Left cardiac atrium (tissue), 4 donors: ENCODE measurements around the gene TRPM3. TPM values are rescaled to one million over a fixed set of nuclear protein-coding genes. Genes with fewer than 3 reads are reported as not detected.

Source experiments
- ATAC-seq, 2 donors: fragments of 200-7000 bp; cut with Tn5 transposase; one replicate each; pipeline ENCODE4 v1.9.1; 2020; ENCODE audit warnings: mild to moderate bottlenecking in 2 of 2, moderate library complexity in 2 of 2
- DNase-seq: peaks from one replicate; pipeline ENCODE4 v3.0.0-alpha.2; 2020
- intact Hi-C, 2 donors: fragments of 100-400 bp; cut with DNase I; formaldehyde crosslinking; loops; one replicate each; pipeline versions ENCODE4 v1.14.1 to v1.15.1; 2022 to 2023
- total RNA-seq, 2 donors: library from RNA; stranded (reverse); fragmentation: NEBNext Ultra II Directional; extraction: Animal tissue kit (Norgen Biotek cat#: 25700); gene quantifications; one replicate each; pipeline ENCODE4 v1.2.1, GENCODE V29; 2021
- donor health status: DM: no; HTN: yes; CAD: no.
- donor health status: DM: no; HTN: yes; CAD: no; lungs with severe emphysema.
- donor health status: DM: yes; HTN: yes; CAD: no.
- donor health status: Dilated cardiomyopathy.

Gene TRPM3
- total RNA-seq, 2 donors from 2014 or later: 0.71 to 1.2 TPM

DNA sequence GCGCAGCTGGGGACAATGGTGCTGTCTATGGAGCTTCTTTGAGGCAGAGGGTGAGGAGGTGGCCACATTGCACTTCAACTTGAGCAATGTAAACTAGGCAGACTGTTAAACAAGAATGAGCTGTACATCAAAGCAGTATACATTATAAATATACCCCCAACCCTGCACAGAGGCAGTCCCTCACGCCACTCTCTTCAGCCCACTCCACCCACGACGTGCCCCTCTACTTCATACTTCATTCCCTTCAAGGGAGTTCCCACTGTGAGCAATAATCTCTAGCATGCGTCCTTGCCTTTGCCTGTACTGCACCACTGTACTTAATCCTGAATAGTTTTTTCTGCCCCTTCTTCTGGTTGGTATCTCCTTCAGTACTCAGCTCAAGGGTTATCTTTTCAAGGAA lies 14.4 kb downstream of the TRPM3 start:
- intact Hi-C loops: no loop called here
- ATAC-seq: no peak
- no peak for DNase-seq

DNA sequence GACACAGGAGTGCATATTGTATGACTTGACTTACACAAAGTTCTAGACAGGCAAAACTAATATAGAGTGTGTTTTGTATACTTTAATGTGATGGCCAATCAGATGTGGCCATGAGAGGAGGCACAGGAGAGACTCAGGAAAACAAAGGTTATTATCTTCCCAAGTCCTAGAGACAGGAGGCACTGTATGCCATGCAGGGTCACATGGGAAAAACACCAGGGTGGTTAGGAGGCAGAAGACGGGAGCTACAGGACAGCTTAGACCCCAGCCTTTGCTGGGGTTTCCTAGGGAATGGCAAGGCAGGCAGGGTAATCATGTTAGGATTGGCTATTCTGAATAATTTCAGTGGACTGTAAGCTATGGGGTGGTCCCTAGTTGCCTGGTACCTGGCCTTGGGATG lies 16.2 kb downstream of the TRPM3 start:
- intact Hi-C loops: no loop called here
- DNase-seq (no peak), ATAC-seq (no peak)

DNA sequence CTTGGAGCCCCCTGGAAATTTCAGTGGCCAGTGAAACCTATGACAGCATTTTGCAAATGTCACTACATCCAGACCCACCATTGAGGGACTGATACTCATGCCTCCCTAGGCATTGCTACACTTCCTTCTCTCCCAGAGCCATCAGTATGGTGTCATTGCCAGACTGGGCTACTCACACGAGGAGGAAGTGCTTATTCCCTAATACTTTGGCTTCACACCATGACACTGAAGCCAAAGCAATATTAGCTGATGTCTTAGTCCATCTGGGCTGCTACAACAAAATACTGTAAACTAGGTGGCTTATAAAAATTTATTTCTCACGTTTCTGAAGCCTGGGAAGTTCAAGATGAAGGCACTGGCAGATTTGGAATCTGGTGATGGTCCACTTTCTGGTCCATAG lies 22.6 kb downstream of the TRPM3 start:
- ATAC-seq (no peak), DNase-seq (no peak)
- intact Hi-C loops: no loop called here

DNA sequence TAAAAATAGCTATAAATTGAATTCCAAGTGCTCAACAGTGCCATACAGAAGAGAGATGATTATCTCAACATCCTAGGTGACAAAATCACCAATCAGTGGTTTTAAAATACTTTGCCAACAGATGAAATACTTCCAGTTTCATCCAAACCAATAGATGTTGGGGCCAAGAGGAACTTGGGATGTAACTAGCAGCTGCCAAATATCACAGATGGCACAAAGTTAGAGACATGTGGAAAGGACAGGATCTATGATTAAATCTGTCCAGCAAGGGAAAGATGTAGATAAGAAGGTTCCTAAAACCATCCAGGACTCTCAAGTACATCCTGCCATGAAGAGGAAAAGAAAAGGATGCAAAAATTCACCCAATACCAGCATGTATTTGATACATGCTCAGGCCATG lies 23.8 kb downstream of the TRPM3 start:
- intact Hi-C loops: no loop called here
- no peak for ATAC-seq
- no peak for DNase-seq

DNA sequence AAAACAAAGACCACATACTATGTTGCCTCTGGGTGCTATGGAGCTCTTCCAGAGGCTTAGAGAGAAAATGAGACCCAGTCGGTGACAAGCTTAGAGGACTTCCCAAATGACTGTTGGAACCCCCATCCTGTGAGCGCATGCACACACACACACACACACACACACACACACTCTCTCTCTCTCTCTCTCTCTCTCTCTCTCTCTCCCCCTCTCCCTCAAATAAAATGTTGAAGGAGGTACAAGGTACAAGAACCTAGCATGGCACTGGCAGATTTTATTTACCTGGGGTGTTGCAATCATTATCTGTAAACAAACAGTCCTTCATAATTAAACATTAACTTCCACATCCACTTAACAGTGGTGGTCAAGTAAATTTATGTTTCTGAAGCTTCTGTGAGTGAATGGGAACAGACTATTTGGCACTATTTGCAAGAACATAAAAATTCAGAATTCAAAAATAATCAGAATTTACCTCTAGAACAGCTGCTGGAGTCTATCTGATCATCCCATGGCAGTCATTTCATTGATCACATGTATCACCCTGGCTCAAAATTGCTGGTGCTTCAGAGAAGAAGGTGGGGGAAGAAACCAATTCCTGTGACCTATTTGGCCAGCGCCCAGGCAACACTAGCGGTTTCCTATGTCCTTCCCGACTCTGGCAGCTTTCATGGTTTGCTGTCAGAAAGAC lies 24.9 kb downstream of the TRPM3 start:
- no peak for DNase-seq

DNA sequence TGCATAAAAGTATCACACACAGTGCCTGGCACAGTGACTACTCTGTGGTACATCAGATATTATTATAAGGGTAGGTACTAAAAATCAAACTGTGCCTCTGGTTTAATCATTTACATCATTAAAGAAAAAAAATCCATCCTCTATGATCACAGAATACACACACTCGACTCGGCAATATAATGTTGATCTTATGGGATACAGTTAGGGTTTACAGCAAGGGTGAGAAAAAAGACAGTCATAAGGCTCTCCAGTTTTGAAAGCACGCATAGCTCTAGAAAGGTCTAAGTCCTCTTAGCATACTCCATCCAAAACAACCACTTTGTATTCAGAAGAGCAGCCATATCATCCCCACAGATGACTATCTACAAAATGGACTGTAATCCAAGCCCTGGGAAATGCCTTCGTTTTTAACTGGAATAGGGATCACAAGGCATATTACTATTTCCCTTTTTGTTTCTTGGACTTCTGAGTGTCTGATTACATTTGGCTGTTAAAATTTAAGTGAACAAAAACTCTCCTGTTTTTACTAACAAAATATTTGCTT lies 26.6 kb downstream of the TRPM3 start:
- no peak for DNase-seq
- ATAC-seq: no peak
- intact Hi-C loops: no loop called here

More for the DNA sequence above, 24.9 kb downstream of the TRPM3 start:
- no peak for ATAC-seq
- intact Hi-C loops: no loop called here

DNA sequence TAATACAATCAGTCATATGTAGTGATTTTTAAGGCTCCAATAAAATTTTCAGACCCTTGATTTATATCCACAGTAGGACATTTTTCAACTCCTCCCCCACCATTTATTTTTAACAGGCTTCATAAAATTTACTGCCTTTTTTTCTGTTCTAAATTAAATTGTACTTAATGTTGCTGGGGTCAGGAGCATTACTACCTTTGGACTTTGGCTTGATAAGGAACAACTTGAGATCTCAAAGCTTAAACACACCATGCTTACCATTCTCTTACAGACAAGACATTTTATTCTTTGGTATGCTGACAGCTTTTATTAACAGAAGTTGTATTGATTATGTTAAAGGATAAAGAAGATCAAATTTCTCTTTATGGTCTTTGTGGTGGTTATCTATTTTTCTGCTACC lies 30.5 kb downstream of the TRPM3 start:
- DNase-seq (no peak), ATAC-seq (no peak)
- intact Hi-C loops: no loop called here

DNA sequence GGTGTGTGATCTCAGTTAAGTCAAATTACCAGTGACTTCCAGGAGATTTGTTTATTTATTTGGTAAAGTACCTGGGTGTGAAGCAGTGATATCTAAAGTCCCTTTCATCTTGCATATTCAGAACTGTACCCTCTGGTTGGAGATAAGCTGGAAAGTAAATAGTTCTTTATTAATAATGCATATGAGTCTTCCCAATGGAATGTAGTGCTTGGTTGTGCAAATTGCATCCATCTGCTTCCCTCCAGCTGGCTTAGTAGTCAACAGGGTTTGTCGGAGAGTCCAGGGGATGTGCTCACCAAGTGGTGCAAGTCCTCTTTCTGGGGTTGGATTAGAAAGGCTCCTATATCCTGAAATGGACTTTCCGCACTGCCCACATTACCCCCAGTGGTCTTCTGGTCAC lies 42.0 kb downstream of the TRPM3 start:
- DNase-seq: no peak
- no peak for ATAC-seq
- intact Hi-C loops: no loop called here

DNA sequence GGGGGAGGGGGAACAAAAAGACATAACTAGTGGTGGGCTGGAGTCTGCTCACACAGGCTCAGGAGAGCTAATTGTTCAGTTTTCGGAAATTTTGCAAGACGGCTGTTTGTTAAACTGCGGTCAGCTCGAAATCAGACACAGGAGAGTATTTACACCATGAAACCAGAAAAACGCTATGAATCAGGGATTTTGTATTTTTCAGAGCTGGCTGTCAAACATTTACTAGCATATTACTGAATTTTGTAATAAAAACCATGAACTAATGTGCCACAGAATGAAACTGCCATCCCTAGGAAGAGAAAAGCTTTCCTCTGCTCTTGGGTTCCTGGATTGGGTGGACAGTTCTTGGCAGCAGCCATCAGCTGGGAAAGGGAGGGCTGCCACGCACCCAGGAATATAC lies 45.3 kb downstream of the TRPM3 start:
- ATAC-seq (no peak), DNase-seq (no peak)
- intact Hi-C loops: no loop called here

DNA sequence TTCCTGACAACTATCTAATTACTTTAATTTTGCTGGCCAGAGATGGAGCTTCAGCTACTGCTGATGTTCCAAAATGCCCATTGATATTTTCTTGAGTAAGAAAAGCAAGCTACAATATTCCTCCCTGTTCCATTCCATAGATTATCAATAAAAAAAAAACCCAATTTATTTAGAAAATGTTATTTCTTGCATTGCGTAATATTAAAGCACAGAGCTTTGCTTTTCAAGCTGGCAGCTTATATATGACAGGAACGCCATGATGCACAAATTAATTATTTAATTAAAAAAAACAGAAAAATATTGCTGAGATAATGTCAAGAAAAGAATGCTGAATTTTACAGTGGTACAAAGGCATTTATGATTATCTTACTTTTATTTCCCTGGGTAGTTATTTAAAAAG lies 47.9 kb downstream of the TRPM3 start:
- DNase-seq: no peak
- no peak for ATAC-seq
- intact Hi-C loops: no loop called here

DNA sequence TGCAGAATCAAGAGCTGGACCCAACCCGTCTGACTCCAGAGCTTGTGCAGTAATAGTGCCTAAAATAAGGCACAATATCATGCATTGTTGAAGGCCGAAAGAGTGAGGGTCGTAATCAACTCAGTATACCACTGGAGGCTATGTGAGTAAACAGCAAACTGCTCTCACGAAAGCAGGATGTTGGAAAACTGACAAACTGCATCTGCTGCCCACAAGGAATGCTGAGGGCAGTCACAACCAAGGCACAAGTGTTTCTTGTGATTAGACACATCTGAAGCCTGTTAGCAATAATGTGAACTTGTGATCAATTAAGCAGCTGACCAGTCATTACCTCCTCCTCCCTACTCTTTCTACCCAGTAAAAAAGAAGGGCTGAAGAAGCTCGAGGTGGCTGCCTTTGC lies 48.8 kb downstream of the TRPM3 start:
- intact Hi-C loops: no loop called here
- DNase-seq (no peak), ATAC-seq (no peak)

DNA sequence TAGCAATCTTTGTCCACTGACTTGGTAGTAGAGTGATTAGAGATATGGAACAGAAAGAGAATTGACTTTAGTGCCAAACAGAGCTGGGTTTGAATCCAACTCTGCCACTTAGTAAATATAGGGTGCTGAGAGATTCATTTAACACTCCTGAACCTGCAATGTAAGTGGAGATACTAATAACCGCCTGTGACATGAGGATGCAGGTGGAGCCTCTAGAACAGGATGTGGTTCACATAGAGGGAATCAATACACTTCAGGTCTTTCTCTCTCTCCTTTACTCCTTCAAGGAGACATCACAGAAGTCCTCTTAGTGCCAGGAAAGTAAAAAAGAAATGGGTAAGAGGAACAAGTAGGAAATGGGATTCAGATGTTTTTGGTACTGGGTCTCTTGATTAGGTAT lies 49.8 kb downstream of the TRPM3 start:
- ATAC-seq (no peak), DNase-seq (no peak)
- intact Hi-C loops: no loop called here

DNA sequence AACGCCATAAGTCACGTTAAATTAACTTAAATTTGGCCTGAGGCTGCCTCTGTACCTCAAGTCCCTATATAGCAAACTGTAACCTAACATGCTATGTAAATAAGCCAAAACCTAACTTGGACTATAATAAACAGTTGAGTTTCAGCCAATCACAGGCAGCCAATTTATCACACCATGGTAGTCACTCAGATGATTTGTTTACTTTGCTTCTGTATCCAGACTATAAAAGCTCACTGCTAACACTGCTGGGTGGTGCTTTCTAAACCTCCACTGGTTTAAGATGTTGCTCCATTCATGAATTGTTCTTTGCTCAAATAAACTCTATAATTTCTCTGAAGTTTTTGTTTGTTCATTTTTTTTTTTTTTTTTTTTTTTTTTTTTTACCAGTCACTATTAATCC lies 62.8 kb downstream of the TRPM3 start:
- DNase-seq (no peak), ATAC-seq (no peak)
- intact Hi-C loops: no loop called here

DNA sequence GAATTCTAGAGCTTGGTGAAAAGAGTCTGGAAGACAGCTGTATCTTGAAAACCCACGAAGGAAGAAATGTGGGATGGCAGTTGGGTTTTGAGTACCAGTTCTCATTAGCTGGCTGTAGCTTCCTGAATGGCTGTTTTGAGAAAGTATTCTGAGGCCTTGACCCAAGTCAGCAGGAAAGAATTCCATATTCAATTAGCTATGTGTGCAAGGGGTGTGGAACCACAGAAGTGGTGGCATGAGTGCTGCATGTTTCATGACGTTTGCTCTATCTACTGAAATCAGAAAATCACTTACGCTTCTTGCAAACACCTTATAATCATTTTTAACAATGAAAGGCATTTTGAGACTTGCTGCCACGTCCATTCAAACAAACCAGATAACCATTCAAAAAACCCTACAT lies 69.1 kb downstream of the TRPM3 start:
- DNase-seq (no peak), ATAC-seq (no peak)
- intact Hi-C loops: no loop called here

DNA sequence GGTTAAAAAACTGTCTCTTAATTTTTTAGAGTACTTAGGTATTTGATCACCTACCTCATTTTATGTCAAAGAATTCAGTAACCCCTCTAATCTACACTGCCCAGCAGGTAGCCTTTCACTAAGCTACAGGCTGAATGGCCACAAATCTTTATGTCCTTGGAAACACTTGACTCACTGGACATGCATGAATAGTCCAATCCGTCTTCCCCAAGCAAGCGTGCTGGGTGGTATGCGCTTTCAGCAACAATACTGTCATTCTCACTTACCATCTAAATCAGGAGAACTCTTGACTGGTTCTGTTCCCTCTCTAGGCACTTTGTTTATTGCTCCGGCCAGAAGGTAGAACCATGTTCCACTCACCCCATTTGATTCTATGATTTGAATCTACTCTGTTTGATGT lies 73.1 kb downstream of the TRPM3 start:
- intact Hi-C loops: no loop called here
- no peak for DNase-seq
- no peak for ATAC-seq

DNA sequence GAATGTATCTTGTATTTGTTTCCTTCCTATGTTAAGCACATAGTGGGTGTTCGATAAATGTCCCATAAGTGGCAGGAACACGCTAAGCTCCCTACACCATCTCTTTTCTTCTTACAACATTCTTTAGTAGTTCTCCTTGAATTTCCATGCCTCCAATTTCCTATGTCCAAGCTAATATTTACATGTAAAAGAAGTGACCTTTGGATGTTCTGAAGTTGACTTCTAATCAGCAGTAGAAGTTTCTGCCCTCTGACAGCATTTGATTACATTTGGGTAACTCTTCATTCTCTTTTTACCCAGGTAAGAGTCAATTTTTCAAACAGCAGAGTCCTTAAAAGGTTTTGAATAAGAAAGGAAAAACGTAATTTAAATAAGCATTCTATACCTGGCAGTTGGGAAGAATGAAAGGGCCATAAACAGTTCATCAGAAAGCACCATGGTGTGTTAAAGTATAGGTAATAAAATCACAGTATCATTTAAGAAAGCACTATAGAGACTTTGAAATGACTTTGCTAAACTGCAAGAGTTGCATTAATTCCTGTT lies 78.9 kb downstream of the TRPM3 start:
- no peak for DNase-seq
- no peak for ATAC-seq
- intact Hi-C loops: no loop called here

DNA sequence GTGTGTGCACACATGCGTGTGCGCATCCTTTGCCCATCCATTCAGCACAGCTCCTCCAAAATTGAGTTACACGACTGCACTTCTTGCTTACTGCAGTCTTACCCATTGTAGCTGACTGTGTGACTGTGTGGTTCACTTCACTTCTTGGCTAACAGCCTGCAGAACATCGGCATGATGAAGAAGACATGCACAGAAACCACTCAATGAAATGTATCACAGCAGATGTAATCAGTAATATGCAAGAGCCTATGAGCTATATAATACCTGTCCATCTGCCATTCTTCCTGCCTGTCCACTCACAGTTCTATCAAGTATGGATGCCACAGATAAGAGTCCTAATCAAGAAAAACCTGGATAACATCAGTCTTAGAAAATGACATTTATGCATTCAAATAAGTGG lies 83.9 kb downstream of the TRPM3 start:
- intact Hi-C loops: no loop called here
- DNase-seq: no peak
- ATAC-seq: no peak

DNA sequence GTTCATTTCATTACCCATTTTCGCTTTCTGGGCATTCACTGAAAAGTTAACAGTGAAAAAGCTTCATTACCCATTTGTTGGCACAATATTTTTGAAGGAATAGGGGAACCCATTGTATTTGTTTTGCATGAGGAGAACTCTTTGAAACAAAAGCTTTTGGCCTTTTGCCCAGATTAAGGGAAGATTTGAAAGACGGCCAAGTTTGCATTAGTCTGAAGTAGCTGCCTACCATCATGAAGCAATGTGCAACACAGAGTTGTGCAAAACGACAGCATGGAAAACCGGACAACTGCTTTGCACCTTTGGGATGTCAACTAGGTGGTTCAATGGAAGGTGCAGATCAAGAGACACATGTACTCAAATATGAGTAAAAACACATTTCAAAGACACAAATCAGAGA lies 84.9 kb downstream of the TRPM3 start:
- no peak for ATAC-seq
- intact Hi-C loops: no loop called here
- DNase-seq: no peak

DNA sequence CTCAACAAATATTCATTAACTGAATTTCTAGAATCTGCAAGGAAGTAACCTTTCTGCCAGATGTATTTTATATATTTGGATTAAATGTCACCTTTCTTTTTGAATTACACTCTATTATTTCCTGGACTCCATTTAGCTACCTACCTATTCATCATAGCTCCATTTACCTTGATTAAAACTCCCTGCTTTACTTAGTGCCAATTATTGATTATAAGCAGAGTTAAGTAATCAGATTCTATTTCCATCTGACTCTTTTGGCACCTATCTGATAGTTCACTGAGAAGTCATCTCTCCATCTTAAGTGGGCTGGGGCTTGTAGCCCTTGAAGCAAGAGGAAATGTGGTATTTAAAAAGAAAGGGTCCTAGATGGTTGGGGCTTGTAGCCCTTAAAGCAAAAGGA lies 88.6 kb downstream of the TRPM3 start:
- no peak for DNase-seq
- intact Hi-C loops: no loop called here
- no peak for ATAC-seq

DNA sequence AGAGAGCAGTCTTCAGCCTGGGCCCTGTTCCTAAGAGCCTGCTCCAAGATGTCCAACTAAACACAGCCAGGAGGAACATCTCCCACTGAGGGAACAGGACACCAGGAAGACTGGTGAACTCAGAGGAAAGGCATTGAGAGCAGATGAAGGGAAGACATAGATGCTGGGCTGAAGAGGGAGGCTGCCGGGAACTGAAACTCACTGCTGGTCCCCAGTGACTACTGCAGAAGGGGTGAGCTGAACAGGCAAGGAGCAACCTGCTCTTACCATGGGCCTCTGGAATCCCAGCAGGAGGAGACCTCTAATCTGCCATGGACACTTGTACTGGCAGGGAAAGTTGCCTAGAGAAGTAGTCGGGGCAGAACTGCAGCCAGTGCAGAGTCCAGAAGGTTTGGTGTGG lies 95.7 kb downstream of the TRPM3 start:
- DNase-seq (no peak), ATAC-seq (no peak)
- intact Hi-C loops: no loop called here

DNA sequence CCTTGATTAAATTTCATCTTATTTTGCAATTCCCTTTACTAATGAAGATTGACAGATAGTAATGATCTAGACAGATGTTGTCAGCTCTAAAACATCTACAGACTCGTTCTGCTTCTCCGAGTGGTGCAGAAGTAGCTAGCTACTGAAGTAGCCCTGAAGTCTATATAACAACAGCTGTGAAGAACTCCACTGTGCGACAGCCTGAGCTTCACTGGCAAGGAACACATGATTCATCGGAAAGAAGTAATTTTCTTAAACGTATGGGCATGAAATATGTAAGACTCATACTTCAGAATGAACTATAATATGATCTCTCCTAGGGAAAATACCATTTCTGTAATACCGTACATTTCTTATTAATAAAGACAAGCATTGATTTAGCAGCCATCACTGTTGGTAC lies 96.2 kb downstream of the TRPM3 start:
- ATAC-seq: no peak
- DNase-seq: no peak
- intact Hi-C loops: no loop called here

DNA sequence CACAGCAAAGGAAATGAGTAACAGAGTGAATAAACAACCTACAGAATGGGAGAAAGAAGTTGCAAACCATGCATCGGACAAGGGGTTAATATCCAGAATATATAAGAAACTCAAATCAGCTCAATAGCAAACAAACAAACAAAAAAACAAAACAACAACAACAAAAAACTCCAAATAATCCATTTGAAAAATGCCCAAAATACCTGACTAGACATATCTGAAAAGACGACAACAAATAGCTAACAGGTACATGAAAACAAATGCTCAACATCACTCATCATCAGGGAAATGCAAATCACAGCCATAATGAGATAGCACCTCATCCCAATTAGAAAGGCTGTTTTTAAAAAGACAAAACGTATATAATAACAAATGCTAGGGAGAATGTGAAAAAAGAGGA lies 111.2 kb downstream of the TRPM3 start:
- ATAC-seq (no peak), DNase-seq (no peak)
- intact Hi-C loops: no loop called here
